Measurements from ENCODE around the gene ZNF217.
"Not testable (repeated sequence)": the region's sequence is repeated elsewhere in the genome, so short reads cannot be mapped to it uniquely, and the experiment has no call there.

The ZNF217 gene

DNA sequence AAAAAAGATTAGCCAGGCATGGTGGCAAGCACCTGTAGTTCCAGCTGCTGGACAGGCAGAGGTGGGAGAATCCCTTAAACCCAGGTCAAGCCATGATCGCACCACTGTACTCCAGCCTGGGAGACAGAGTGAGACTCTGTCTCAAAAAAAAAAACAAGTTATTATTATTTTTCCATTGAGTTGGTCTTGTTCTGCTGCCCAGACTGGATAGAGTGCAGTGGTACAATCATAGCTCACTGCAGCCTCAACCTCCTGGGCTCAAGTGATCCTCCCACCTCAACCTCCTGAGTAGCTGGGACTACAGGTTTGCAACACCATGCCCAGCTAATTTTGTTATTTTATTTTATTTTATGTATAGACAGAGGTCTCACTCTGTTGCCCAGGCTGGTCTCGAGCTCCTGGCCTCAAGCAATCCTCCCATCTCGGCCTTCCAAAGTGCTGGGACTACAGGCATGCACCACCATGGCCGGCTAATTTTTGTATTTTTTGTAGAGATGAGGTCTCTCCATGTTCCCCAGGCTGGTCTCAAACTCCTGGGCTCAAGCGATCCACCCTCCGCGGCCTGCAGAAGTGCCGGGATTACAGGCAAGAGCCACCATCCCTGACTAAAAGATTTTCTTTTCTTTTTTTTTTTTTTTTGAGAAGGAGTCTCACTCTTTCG, 31.4 kb downstream of the ZNF217 start:
- DNase-seq: not testable (repeated sequence)

DNA sequence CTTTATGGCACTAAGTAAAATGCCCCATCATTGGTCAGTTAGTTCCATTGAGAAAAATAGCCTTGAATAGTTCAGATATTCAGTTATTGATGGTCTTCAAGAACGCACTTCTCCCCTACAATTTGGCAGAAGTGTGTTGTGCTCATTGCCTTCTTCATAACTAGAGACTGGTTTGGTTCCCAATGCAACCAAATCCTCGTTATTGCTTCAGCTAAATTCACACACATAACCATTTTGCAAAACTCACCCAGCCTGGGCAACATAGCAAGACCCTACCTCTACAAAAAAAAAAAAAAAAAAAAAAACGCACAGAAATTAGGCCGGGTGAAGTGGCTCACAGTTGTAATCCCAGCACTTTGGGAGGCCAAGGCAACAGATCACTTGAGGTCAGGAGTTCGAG, 32.1 kb downstream of the ZNF217 start:
- DNase-seq: no peak

DNA sequence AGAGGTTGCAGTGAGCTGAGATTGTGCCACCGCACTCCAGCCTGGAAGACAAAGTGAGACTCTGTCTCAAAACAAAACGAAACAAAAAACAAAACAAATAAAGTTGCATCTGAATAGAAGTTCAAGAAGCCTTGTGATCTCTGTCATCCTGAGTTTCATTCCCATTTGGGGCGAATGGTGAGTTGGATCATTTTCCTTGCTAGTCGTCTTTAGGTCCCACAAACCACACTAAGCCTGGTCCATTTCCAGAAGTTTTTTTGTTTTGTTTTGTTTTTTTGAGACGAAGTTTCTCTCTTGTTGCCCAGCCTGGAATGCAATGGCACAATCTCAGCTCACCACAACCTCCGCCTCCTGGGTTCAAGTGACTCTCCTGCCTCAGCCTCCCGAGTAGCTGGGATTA, 33.8 kb downstream of the ZNF217 start:
- no peak for DNase-seq

DNA sequence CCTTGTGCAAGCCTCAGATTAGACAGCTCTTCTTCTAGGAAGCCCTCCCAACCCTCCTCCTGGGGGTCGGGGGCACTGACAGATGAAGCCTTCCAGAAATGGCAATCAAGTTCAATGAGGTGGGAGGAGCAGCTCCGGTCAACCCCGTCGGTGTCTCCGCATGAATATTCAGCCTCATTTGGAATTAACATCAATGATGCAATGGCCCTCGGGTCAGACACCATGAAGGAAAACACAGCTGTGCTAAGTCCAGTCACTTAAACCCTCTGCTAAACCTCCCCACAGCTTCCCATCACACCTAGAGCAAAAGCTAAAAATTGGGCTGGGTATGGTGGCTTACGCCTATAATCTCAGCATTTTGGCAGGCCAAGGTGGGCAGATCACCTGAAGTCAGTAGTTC, 36.5 kb downstream of the ZNF217 start:
- no peak for DNase-seq

DNA sequence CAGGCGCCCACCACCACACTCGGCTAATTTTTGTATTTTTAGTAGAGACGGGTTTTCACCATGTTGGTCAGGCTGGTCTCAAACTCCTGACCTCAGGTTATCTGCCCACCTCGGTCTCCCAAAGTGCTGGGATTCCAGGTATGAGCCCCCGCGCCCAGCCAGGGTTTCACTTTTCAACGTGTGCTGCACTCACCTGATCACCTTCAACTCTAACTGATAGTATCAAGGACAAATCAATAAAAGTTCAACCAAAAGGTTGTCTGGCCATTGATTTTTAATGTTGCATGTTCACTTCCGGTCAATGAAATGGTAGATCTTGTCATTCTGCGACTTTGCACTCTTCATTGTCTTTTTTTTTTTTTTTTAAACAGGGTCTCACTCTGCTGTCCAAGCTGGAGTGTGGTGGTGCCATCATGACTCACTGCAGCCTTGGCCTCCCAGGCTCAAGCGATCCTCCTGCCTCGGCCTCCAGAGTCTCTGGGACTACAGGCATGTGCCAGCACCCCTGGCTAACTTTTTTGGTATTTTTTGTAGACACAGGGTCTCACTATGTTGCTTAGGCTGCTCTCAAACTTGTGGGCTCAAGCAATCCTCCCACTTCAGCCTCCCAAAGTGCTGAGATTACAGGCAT, 37.3 kb downstream of the ZNF217 start:
- no peak for DNase-seq

DNA sequence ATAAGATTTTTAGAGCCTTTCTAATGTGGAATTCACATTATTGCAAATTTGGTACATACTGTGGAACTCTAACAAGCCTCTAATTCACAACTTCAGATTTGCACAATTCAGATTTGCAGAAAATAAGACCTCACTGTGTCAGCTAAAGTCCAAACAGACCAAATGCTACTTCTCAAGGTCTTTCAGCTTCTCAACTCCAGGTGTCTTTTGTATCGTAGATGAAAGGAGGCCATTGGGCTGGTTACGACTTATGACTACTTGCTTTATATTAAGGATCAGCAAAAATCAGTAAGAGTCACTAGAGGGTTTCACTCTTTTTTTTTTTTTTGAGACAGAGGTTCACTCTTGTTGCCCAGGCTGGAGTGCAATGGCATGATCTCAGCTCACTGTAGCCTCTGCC, 37.8 kb downstream of the ZNF217 start:
- no peak for DNase-seq

DNA sequence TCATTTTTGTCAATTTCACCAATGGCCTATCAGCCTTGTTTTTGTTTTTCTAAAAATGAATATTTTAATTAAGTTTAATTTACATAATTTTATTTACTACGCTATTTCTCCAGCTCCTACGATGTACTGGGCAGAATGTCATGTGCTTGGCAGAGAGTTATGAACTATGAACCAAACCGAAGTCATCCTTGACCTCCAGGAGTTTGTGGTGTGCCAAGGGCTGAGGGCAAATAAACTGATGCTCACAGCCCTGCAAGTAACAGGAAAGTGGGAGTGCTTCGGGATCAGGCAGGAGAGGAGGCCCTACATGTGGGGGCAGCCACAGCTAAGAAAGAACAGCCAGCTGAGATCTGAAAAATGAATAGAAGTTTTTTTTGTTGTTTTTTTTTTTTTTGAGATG, 38.6 kb downstream of the ZNF217 start:
- no peak for DNase-seq

DNA sequence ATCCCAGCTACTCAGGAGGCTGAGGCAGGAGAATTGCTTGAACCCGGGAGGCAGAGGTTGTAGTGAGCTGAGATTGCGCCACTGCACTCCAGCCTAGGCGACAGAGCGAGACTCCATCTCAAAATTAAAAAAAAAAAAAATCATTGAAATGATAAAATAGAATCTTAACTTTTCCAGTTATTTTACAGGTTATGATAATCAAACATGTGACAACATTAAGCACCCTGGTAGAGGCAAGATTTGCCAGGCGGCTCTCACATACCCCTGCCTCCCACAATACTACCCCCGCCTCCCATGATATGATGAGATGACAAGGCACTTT, 41.1 kb downstream of the ZNF217 start:
- DNase-seq: not testable (repeated sequence)

DNA sequence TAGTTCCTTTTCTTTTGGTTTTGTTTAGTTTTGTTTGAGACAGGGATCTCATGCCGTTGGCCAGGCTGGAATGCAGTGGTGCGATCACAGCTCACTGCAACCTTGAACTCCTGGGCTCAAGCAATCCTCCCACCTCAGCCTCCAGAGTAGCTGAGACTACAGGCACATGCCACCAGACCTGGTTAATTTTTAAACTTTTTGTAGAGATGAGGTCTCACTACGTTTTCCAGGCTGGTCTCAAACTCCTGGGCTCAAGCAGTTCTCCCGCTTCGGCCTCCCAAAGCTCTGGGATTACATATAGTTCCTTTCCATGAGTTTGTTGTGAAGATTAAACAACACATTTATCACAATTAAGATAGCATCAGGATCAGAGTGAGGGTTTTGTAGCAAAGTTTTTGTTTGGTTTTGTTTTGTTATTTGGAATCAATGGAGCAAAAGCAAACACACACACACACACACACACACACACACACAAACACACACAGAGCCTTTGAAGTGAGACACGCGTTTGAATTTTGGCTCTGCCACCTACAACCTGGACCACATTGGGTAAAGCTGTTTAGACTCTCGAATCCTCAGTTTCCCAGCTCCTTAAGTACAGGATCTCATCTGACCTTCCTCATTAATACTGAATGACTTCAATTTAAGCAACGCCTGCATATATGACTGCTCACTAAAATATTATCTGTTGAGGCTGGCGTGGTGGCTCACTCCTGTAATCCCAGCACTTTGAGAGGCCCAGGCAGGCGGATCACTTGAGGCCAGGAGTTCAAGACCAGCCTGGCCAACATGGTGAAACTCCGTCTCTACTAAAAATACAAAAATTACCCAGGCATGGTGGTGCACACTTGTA, 41.7 kb downstream of the ZNF217 start:
- DNase-seq: not testable (repeated sequence)

DNA sequence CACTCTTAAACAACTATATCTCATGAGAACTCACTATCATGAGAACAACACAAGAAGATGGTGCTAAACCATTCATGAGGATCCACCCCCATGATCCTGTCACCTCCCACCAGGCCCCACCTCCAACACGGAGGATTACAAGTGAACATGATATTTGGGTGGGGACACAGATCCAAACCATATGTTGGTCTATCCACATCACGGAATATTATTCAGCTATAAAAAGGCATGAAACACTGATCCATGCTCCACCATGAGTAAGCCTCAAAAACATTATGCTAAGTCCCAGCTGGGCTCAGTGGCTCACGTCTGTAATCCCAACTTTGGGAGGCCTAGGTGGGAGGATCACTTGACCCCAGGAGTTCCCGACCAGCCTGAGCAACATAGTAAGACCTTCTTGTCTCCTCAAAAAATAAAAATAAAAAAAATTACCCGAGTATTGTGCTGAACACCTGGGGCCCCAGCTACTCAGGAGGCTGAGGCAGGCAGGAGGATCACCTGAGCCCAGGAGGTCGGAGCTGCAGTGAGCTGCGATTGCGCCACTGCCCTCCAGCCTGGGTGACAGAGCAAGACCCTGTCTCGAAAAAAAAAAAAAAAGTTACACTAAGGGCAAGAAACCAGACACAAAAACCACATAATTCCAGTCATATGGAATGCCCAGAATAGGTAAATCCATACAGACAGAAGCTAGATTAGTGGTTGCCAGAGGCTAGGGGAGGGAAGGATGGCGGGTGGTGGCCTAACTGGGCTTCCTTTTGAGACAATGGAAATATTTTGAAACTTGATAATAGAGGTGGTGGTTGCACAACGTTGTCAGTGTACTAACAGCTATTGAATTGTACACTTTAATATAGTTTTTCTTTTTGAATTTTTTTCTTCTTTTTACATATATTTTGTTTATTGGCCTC, 43.1 kb downstream of the ZNF217 start:
- no peak for DNase-seq

DNA sequence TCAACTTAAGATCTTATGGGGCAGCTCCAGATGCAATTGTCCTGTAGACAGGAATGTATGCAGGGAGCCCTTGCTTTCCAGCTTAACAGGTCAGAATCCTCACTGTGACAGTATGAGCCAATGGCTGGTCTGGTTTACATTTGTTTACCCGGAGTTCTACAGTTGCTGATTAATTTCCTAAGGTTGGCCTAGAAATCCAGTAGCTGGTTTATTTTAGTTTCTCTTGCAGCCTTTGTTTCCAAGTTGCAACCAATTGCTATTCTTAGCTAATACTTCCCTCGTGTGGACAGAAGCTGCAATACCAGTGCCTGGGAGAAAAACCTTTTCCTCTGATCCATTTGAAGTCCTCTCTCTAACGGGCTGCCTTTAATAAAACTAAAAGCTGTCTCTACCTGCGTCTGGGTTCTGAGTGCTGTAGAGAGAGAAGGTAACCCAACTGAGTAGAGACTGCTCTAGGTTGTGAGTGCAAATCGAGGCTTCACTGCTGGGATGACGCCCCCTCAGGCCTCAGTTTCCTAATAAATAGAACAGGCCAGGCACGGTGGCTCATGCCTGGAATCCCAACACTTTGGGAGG, 45.9 kb downstream of the ZNF217 start:
- peak; percentile 63 for DNase-seq

DNA sequence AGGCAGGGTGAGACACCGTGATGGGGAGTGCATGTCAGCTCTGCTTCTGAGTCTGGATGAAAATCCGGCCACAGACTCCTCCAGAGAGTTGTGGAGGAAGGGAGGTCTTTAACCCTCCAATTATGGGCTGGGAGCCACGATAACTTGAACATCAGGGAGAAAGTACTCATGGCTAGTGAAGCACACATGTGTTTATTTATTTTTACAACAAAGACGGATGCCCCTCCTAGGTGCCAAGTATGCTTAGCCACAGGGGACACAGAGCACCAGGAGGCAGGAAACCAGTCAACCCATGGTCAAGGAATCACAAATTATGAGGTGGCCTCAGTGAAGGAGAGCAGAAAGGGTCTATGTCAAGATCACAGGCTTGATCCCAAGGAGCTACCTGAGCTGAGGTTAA, 54.1 kb downstream of the ZNF217 start:
- DNase-seq: no peak

DNA sequence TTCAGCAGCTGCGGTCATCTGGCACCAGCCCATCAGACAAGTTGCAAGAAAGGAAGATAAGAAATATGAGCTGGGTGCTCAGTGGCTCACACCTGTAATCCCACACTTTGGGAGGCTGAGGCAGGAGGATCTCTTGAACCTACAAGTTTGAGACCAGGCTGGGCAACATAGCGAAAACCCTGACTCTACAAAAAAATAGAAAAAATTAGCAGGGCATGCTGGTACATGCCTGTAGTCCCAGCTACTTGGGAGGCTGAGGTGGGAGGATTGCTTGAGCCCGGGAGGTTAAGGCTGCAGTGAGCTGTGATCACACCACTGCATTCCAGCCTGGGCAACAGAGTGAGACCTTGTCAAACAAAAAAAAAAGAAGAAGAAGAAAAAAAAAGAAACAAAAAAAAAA, 57.3 kb downstream of the ZNF217 start:
- DNase-seq: not testable (repeated sequence)

DNA sequence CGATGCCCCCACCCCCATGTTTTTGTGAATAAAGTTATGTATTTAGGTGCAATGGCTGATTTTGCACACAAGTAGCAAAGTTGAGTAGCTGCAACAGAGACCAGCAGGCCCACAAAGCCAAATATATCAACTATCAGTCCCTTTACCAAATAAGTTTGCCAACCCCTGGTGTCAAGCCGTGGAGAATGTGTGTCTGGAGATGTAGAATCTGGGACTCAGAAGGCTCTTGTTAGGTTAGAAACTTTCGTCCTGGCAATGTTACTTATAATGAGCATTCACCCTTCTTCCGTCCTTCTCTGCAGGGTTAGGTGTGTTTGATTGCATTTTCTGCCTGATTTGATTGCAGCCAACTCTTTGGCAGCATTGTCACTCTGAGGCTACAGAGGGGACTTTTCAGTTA, 57.8 kb downstream of the ZNF217 start:
- no peak for DNase-seq

DNA sequence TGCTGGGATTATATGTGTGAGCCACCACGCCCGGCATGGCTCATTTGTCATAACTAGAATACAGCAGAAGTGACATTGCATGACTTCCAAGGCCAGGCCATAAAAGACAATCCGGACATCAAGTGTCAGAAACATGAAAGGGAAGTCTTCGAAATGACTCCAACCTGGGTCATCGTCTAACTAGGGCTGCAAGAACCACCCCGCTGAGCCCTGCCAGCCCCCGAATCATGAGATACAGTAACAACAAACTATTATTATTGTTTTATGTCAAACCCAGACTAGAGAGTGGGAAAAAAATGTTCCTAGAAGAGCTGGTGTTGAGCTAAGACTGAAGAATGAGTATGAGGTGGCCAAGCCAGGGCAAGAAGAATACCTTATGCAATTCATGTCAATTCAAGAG, 59.6 kb downstream of the ZNF217 start:
- no peak for DNase-seq

DNA sequence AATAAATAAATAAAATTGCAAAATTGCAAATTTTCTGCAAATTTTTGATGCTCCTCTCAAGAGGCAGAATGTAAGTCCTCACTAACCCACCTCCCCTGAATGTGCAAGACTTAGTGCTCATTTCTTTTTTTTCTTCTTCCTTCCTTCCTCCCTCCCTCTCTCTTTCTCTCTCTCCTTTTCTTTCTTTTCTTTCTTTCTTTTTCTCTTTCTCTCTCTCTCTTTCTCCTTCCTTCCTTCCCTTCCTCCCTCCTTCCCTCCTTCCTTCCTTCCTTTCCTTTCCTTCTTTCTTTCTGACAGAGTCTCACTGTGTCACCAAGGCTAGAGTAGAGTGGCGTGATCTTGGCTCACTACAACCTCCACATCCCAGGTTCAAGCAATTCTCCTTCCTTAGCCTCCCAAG, 60.1 kb downstream of the ZNF217 start:
- DNase-seq: no peak

DNA sequence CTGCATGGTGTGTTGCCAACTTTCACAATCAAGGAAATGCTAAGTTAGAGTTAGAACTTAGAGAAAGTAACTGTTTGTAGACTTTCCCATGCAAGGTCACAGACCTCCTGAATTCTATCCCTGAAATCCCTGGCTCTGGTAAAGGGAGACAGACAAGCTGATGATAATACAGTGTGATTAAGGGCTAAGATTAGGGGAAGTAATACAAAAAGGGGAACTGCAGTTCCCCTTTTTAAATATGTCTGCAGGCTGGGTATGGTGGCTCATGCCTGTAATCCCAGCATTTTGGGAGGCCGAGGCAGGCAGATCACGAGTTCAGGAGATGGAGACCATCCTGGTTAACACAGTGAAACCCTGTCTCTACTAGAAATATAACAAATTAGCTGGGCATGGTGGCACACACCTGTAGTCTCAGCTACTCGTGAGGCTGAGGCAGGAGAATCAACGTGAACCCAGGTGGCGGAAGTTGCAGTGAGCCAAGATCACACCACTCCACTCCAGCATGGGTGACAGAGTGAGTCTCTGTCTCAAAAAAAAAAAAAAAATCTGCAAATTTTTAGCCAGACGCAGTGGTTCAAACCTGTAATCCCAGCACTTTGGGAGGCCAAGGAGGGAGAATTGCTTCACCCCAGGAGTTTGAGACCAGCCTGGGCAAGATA, 60.9 kb downstream of the ZNF217 start:
- DNase-seq: not testable (repeated sequence)

DNA sequence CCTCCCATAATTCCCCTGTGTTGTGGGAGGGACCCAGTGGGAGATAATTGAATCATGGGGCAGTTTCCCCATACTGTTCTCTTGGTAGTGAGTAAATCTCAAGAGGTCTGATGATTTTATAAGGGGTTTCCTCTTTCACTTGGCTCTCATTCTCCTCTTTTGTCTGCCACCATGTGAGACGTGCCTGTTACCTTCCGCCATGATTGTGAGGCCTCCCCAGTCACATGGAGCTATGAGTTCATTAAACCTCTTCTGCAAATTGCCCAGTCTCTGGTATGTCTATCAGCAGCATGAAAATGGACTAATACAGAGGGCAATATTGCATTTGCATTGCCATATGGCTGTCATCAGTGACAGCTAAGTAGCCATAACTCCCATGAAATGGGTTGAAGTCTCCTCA, 63.2 kb downstream of the ZNF217 start:
- no peak for DNase-seq

DNA sequence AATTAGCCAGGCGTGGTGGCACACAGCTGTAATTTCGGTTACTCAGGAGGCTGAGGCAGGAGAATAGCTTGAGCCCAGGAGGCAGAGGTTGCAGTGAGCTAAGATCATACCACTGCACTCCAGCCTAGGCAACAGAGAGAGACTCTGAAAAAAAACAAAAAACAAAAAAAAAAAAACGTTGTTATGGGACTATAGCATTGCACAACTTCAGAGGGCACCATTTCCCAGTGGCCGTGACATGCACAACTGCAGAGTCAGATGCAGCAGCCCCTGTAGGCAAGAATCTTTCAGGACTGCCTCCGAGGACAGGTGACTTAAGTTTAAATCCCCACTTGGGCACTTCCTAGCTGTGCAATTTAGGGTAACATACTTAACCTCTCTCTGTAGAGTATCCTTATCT, 64.0 kb downstream of the ZNF217 start:
- DNase-seq: no peak

DNA sequence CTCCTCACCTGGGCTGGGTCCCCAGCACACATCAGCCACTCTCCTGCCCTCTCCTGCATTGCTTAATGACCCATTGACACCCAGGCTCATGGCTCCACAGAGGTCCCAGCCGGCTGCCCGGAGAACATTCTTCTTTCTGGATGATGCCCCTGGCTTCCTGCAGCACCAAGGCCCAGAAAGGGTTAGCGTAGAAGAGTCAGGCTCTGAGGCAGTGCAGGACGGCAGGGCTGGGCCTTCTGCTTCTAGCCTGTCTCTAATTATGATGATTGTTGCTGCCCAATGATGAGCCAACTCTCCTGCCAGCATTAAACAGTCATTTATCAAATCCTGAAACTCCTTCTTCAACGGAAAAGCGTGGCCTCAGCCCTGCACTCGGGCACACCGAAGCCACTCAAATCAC, 66.4 kb downstream of the ZNF217 start:
- no peak for DNase-seq

DNA sequence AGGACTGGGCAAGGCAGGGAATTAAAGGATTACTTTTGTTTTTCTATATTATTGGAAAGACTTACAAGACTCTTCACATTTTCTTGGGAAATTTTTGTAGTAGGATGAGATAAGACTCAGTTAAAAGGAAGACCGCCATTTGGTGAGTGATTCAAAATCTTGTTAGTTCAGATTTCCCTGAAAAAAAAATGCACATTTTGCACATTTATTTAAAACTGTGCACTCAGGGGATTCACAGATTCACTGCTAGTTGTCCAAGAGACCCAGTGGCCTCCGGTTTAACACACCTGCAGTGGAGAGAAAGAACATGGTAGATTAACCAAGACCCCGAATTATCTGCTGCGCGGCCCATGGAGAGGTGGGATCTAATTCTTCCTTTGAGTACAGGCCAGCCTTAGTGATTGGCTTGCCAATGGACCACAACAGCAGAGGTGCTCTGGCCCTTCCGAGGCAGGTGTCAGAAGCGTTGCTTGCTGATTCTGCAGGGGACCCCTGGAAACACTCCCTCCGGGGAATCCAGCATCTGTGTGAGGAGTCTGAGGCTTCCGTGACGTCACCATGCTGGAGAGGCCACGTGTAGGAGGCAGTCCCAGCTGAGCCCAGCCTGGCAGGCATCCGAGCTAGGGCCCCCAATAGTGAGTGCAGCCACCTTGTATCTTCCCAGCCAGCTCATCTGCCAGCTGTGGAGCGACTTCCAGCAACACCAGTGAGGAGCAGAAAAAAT, 68.9 kb downstream of the ZNF217 start:
- no peak for DNase-seq

DNA sequence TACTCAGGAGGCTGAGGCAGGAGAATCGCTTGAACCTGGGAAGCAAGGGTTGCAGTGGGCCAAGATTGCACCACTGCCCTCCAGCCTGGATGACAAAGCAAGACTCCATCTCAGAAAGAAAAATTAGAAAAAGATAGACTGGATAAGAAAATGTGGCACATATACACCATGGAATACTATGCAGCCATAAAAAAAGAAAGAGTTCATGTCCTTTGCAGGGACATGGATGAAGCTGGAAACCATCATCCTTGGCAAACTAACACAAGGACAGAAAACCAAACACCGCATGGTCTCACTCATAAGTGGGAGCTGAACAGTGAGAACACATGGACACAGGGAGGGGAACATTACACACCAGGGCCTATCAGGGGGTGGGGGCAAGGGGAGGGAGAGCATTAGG, 70.0 kb downstream of the ZNF217 start:
- not testable (repeated sequence) for DNase-seq
